Neural cell (in vitro differentiated cells): ENCODE results near the gene DACH1. TPM values are rescaled to one million over a fixed set of nuclear protein-coding genes. Genes with fewer than 3 reads are reported as not detected.

ENCODE experiments used
- H2AFZ ChIP-seq: fragments of 200-600, 300-800 bp; sonication (generic), shearing (Covaris generic); 2 replicates; pipeline ENCODE4 v1.6.0; 2014; ENCODE audit warnings: low read depth, mild to moderate bottlenecking, antibody characterized with exemption, low read length, moderate library complexity
- H3F3A ChIP-seq: fragments of 200-600 bp; shearing (Covaris generic); 2 replicates; pipeline ENCODE4 v1.6.1; 2016; ENCODE audit warnings: mild to moderate bottlenecking, moderate library complexity, mixed read lengths, antibody characterized with exemption, low read length; ENCODE audit not compliant: insufficient read depth, poor library complexity, severe bottlenecking
- H3K27ac ChIP-seq: fragments of 200-600, 300-800 bp; sonication (generic), shearing (Covaris generic); 2 replicates; pipeline ENCODE4 v1.5.1; 2014; ENCODE audit warnings: mild to moderate bottlenecking, low read length, moderate library complexity
- H3K27me3 ChIP-seq: fragments of 300-800, 200-600 bp; sonication (generic), shearing (Covaris generic); 2 replicates; pipeline ENCODE4 v1.6.0; 2014; ENCODE audit warnings: mild to moderate bottlenecking, low read depth, low read length, moderate library complexity; ENCODE audit not compliant: insufficient read depth
- H3K36me3 ChIP-seq: fragments of 300-800, 200-600 bp; sonication (generic), shearing (Covaris generic); 2 replicates; pipeline ENCODE4 v1.5.1; 2014; ENCODE audit warnings: mild to moderate bottlenecking, antibody characterized with exemption, low read length, moderate library complexity; ENCODE audit not compliant: insufficient read depth
- H3K4me2 ChIP-seq: fragments of 300-800, 200-600 bp; sonication (generic), shearing (Covaris generic); 2 replicates; pipeline ENCODE4 v1.6.0; 2014; ENCODE audit warnings: mild to moderate bottlenecking, low read length
- H3K4me3 ChIP-seq: fragments of 300-800, 200-600 bp; sonication (generic), shearing (Covaris generic); 2 replicates; pipeline ENCODE4 v1.5.1; 2014; ENCODE audit warnings: mild to moderate bottlenecking, low read length, moderate library complexity
- H3K79me2 ChIP-seq: fragments of 200-600 bp; shearing (Covaris generic); replicated peaks from 2 replicates; pipeline ENCODE4 v1.6.0; 2014; ENCODE audit warnings: mild to moderate bottlenecking, low read length, moderate library complexity; ENCODE audit not compliant: insufficient read depth
- H3K9ac ChIP-seq: fragments of 300-800, 200-600 bp; sonication (generic), shearing (Covaris generic); 2 replicates; pipeline ENCODE4 v1.6.1; 2016; ENCODE audit warnings: mild to moderate bottlenecking, low read length, mixed read lengths
- H3K9me2 ChIP-seq: fragments of 200-600 bp; shearing (Covaris generic); 2 replicates; pipeline ENCODE4 v1.6.1; 2016; ENCODE audit warnings: mild to moderate bottlenecking, low read length, mixed read lengths; ENCODE audit not compliant: insufficient read depth
- H3K9me3 ChIP-seq: fragments of 200-600, 300-800 bp; sonication (generic), shearing (Covaris generic); 2 replicates; pipeline ENCODE4 v1.6.1; 2016; ENCODE audit warnings: mild to moderate bottlenecking, mixed run types, low read length, moderate library complexity, mixed read lengths
- H4K20me1 ChIP-seq: fragments of 200-600 bp; shearing (Covaris generic); 2 replicates; pipeline ENCODE4 v1.6.1; 2016; ENCODE audit warnings: mild to moderate bottlenecking, mixed run types; ENCODE audit not compliant: insufficient read depth
- EP300 ChIP-seq: fragments of 450-650 bp; conservative IDR thresholded peaks from 2 replicates; pipeline ENCODE4 v1.6.1; 2014; ENCODE audit warnings: antibody characterized with exemption, mild to moderate bottlenecking, moderate library complexity; ENCODE audit not compliant: poor library complexity, severe bottlenecking
- EZH2 ChIP-seq: fragments of 200-600, 300-800 bp; shearing (Covaris generic), sonication (generic); IDR thresholded peaks from 2 replicates; pipeline ENCODE4 v1.6.1; 2014; ENCODE audit warnings: antibody characterized with exemption, low read length, borderline replicate concordance, mild to moderate bottlenecking; ENCODE audit not compliant: insufficient read depth, poor library complexity, severe bottlenecking
- MXI1 ChIP-seq: fragments of 450-650 bp; conservative IDR thresholded peaks from 2 replicates; pipeline ENCODE4 v1.6.1; 2014; ENCODE audit warnings: antibody characterized with exemption, mild to moderate bottlenecking; ENCODE audit not compliant: poor library complexity, severe bottlenecking
- POLR2AphosphoS5 ChIP-seq: IDR thresholded peaks from 2 replicates; pipeline ENCODE4 v1.6.1; 2012
- RAD21 ChIP-seq: fragments of 450-650 bp; conservative IDR thresholded peaks from 2 replicates; pipeline ENCODE4 v1.6.1; 2014; ENCODE audit warnings: antibody characterized with exemption, mild to moderate bottlenecking, moderate library complexity
- SMC3 ChIP-seq: fragments of 450-650 bp; conservative IDR thresholded peaks from 2 replicates; pipeline ENCODE4 v1.6.1; 2014; ENCODE audit warnings: antibody characterized with exemption, mild to moderate bottlenecking, moderate library complexity; ENCODE audit not compliant: poor library complexity
- TAF1 ChIP-seq: IDR thresholded peaks from 2 replicates; pipeline ENCODE4 v1.6.1; 2012; ENCODE audit warnings: low read depth
- polyA plus RNA-seq: library from polyadenylated mRNA; depleted of rRNA; stranded (reverse); fragments of >200 nt; gene quantifications from 2 replicates; pipeline ENCODE4 v1.2.3, GENCODE V29; 2014
- TF ChIP-seq, protein P1 (sequence below): IDR thresholded peaks from 2 replicates; pipeline ENCODE4 v1.6.1; 2012; ENCODE audit warnings: borderline replicate concordance
- TF ChIP-seq, protein P2 (sequence below): fragments of 450-650 bp; IDR thresholded peaks from 2 replicates; pipeline ENCODE4 v1.5.1; 2014; ENCODE audit warnings: antibody characterized with exemption, mild to moderate bottlenecking, moderate library complexity; ENCODE audit not compliant: poor library complexity, severe bottlenecking

Gene DACH1
- polyA plus RNA-seq, 1 donor from 2014 or later = 20.0 TPM

- Histone ChIP-seq H3K4me2 (no peak overlapping the region), H3K9ac (no peak overlapping the region), H3K9me2 (no peaks in the 10 kb centered on the region), H3K79me2 (no peaks in the 10 kb centered on the region), H4K20me1 (no peaks in the 10 kb centered on the region), H3K27me3 (peaks cover 7% of the 10 kb centered on the region), H3F3A (no peaks in the 10 kb centered on the region), H2AFZ (no peak overlapping the region), H3K9me3 (no peaks in the 10 kb centered on the region), H3K27ac (no peak overlapping the region), H3K4me3 (no peak overlapping the region), H3K36me3 (no peaks in the 10 kb centered on the region)
- TF ChIP-seq POLR2AphosphoS5 = no peak
- TF ChIP-seq SMC3 = no peak
- no peak for TF ChIP-seq TAF1
- TF ChIP-seq MXI1 = no peak
- no peak for TF ChIP-seq RAD21
- no peak for TF ChIP-seq EP300
- no peak for TF ChIP-seq EZH2
- TF ChIP-seq, protein P1, sequence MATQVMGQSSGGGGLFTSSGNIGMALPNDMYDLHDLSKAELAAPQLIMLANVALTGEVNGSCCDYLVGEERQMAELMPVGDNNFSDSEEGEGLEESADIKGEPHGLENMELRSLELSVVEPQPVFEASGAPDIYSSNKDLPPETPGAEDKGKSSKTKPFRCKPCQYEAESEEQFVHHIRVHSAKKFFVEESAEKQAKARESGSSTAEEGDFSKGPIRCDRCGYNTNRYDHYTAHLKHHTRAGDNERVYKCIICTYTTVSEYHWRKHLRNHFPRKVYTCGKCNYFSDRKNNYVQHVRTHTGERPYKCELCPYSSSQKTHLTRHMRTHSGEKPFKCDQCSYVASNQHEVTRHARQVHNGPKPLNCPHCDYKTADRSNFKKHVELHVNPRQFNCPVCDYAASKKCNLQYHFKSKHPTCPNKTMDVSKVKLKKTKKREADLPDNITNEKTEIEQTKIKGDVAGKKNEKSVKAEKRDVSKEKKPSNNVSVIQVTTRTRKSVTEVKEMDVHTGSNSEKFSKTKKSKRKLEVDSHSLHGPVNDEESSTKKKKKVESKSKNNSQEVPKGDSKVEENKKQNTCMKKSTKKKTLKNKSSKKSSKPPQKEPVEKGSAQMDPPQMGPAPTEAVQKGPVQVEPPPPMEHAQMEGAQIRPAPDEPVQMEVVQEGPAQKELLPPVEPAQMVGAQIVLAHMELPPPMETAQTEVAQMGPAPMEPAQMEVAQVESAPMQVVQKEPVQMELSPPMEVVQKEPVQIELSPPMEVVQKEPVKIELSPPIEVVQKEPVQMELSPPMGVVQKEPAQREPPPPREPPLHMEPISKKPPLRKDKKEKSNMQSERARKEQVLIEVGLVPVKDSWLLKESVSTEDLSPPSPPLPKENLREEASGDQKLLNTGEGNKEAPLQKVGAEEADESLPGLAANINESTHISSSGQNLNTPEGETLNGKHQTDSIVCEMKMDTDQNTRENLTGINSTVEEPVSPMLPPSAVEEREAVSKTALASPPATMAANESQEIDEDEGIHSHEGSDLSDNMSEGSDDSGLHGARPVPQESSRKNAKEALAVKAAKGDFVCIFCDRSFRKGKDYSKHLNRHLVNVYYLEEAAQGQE = no peak
- TF ChIP-seq, protein P2, sequence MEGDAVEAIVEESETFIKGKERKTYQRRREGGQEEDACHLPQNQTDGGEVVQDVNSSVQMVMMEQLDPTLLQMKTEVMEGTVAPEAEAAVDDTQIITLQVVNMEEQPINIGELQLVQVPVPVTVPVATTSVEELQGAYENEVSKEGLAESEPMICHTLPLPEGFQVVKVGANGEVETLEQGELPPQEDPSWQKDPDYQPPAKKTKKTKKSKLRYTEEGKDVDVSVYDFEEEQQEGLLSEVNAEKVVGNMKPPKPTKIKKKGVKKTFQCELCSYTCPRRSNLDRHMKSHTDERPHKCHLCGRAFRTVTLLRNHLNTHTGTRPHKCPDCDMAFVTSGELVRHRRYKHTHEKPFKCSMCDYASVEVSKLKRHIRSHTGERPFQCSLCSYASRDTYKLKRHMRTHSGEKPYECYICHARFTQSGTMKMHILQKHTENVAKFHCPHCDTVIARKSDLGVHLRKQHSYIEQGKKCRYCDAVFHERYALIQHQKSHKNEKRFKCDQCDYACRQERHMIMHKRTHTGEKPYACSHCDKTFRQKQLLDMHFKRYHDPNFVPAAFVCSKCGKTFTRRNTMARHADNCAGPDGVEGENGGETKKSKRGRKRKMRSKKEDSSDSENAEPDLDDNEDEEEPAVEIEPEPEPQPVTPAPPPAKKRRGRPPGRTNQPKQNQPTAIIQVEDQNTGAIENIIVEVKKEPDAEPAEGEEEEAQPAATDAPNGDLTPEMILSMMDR = no peak
Measured at GRCh38 chr13:71644579-71644978, 222.4 kb downstream of the DACH1 start.

DNA sequence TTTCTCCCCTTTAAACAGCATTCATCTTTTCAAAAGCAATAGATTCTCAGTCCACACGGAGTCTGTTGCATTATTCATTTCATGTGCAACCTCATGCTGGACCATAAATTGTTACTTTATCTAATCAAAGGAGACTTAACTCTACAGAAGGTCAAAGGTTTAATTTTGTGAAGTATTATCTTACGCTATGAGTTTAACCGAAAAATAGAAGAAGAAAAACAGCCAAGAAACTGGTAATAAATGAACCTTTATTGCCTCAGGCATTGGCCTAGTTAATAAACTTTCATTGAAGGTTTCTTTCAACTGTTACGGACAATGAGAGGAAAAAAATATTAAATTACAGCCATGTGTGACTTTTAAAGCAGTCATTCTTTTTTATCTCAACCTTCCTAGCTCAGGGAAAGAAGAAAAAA lies 223.6 kb downstream of the DACH1 start:
- Histone ChIP-seq H3K36me3 (no peaks in the 10 kb centered on the region), H3F3A (no peaks in the 10 kb centered on the region), H3K9me2 (no peaks in the 10 kb centered on the region), H3K9ac (no peak overlapping the region), H2AFZ (no peak overlapping the region), H3K4me3 (no peak overlapping the region), H4K20me1 (no peaks in the 10 kb centered on the region), H3K9me3 (no peaks in the 10 kb centered on the region), H3K27ac (no peak overlapping the region), H3K4me2 (no peak overlapping the region), H3K79me2 (no peaks in the 10 kb centered on the region), H3K27me3 (peaks cover 13% of the 10 kb centered on the region)
- TF ChIP-seq RAD21 (no peak), MXI1 (no peak), EZH2 (no peak), POLR2AphosphoS5 (no peak)

DNA sequence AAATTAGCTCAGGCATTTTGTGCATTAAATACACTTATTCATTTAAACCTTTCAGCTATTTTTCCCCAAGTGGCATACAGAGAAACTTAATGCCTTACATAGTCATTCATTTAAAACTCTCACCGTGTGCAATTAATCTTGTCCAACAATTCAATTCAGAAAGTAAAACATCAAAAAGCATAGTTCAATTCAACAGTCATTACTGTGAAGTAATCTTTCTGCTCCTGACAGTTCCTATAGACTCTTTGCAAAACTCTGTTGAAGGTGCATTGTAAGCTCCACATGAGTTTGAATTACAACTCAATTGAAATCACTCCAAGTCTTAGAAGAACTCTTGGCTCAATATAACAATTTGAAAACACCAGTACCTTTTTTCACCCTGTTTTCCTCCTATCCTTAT lies 228.3 kb downstream of the DACH1 start:
- no peak overlapping the region for H3K27ac ChIP-seq
- no peak overlapping the region for H3K4me3 ChIP-seq
- H3F3A ChIP-seq = no peaks in the 10 kb centered on the region
- no peaks in the 10 kb centered on the region for H3K36me3 ChIP-seq
- H3K9ac ChIP-seq = no peak overlapping the region
- H2AFZ ChIP-seq = no peak overlapping the region
- TF ChIP-seq RAD21 = no peak
- TF ChIP-seq, protein P1 = no peak
- no peak for TF ChIP-seq EZH2
- TF ChIP-seq TAF1 = no peak
- TF ChIP-seq, protein P2 = no peak
- TF ChIP-seq POLR2AphosphoS5 = no peak
- no peak for TF ChIP-seq MXI1
- no peak for TF ChIP-seq EP300
- no peak for TF ChIP-seq SMC3
- no peaks in the 10 kb centered on the region for H4K20me1 ChIP-seq
- no peaks in the 10 kb centered on the region for H3K9me2 ChIP-seq
- no peak overlapping the region for H3K4me2 ChIP-seq
- peaks cover 23% of the 10 kb centered on the region for H3K27me3 ChIP-seq
- H3K79me2 ChIP-seq = no peaks in the 10 kb centered on the region
- no peaks in the 10 kb centered on the region for H3K9me3 ChIP-seq
